ENCODE data around the gene UPK1A.

DNA sequence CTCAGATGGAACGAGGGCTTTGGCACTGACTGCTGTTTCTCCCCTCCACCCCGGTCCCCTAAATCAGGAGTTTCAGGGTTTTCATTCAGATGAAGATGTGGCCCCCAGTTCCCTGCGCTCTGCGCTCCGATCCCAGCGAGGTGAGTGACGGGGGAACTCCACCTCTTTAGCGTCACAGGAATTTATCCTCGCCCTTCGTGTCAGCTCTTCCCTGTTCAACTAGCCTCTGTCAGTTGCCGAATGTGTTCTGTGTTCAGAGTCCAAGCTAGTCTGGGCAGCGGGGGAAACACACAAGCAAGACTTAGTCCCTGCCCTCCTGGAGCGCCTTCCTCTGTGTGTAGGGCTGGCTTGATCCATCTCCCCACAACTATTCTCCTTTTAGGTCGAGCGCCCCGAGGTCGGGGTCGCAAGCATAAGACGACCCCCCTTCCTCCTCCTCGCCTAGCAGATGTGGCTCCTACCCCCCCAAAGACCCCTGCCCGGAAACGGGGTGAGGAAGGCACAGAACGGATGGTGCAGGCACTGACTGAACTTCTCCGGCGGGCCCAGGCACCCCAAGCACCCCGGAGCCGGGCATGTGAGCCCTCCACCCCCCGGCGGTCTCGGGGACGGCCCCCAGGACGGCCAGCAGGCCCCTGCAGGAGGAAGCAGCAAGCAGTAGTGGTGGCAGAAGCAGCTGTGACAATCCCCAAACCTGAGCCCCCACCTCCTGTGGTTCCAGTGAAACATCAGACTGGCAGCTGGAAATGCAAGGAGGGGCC, 53.3 kb downstream of the UPK1A start:
- TF ChIP-seq, protein P1, sequence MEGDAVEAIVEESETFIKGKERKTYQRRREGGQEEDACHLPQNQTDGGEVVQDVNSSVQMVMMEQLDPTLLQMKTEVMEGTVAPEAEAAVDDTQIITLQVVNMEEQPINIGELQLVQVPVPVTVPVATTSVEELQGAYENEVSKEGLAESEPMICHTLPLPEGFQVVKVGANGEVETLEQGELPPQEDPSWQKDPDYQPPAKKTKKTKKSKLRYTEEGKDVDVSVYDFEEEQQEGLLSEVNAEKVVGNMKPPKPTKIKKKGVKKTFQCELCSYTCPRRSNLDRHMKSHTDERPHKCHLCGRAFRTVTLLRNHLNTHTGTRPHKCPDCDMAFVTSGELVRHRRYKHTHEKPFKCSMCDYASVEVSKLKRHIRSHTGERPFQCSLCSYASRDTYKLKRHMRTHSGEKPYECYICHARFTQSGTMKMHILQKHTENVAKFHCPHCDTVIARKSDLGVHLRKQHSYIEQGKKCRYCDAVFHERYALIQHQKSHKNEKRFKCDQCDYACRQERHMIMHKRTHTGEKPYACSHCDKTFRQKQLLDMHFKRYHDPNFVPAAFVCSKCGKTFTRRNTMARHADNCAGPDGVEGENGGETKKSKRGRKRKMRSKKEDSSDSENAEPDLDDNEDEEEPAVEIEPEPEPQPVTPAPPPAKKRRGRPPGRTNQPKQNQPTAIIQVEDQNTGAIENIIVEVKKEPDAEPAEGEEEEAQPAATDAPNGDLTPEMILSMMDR (IDR thresholded peaks at IDR 0.05; ENCODE audit: low read depth, low read length) = no peak
- TF ChIP-seq EZH2phosphoT487 (IDR thresholded peaks at IDR 0.05; ENCODE audit: low read depth) = no peak
